HCT116 (cell line): Measurements from ENCODE around the gene AR. TPM values are rescaled to one million over a fixed set of nuclear protein-coding genes. Genes with fewer than 3 reads are reported as not detected.

Source experiments
- ATAC-seq: fragments of 200-7000 bp; cut with Tn5 transposase; 2 replicates; pipeline ENCODE4 v1.9.1; 2020; ENCODE audit warnings: mild to moderate bottlenecking, moderate library complexity
- BruUV-seq: library from RNA; stranded (reverse); fragments of 400-500 nt; replicated peaks from 2 replicates; lab custom pipeline; 2021; lab: Mats Ljungman, UMichigan
- CTCF ChIA-PET: fragments of 300-600 bp; sonication (Branson Sonifier 250); formaldehyde crosslinking; loops from one replicate; lab custom pipeline; 2021; ENCODE audit warnings: antibody characterized with exemption; lab: Charles Lee
- POLR2A ChIA-PET: fragments of 300-600, 350-600 bp; sonication (Branson Sonifier 250); formaldehyde crosslinking; loops from one replicate; lab custom pipeline; 2021; ENCODE audit warnings: antibody characterized with exemption; lab: Charles Lee
- RAD21 ChIA-PET, 2 experiments: fragments of 300-600 bp; sonication (Branson Sonifier 250); formaldehyde crosslinking; loops; one replicate each; lab custom pipeline; 2023; ENCODE audit warnings: low total read pairs in 2 of 2; ENCODE audit not compliant: uncharacterized antibody in 2 of 2, unreplicated experiment in 2 of 2, low non-redundant PET in 1 of 2; lab: Charles Lee
- DNase-seq: peaks from one replicate; pipeline ENCODE4 v3.0.0-alpha.2; 2010; ENCODE audit warnings: low read depth, low spot score
- H2AFZ ChIP-seq: fragments of 200-600 bp; shearing (Covaris generic), sonication (generic); 2 replicates; pipeline ENCODE4 v1.6.1; 2017; ENCODE audit warnings: low read depth, mixed run types, mixed read lengths, antibody characterized with exemption, low read length; ENCODE audit not compliant: poor library complexity, severe bottlenecking
- H3K27ac ChIP-seq: 2 replicates; pipeline ENCODE4 v1.5.1; 2012; ENCODE audit warnings: low read depth, low read length
- H3K27me3 ChIP-seq: fragments of 200-600 bp; sonication (generic); 2 replicates; pipeline ENCODE4 v1.6.1; 2016; ENCODE audit warnings: mixed run types, low read length, mixed read lengths; ENCODE audit not compliant: insufficient read depth
- H3K36me3 ChIP-seq, 2 experiments: fragments of 200-500 bp in 1 of 2; fragments of 200-600 bp in 1 of 2; sonication (Bioruptor generic) in 1 of 2; sonication (generic) in 1 of 2; 2 replicates each; pipeline versions ENCODE4 v1.5.1 to v1.6.1; 2014 to 2016; ENCODE audit warnings: low read length in 2 of 2, inconsistent platforms in 1 of 2, mixed read lengths in 1 of 2, mixed run types in 1 of 2; ENCODE audit not compliant: insufficient read depth in 2 of 2, control insufficient read depth in 1 of 2
- H3K4me1 ChIP-seq, 2 experiments: fragments of 200-600 bp in 1 of 2; sonication (generic) in 1 of 2; 2 replicates each; pipeline versions ENCODE4 v1.5.1 to v1.6.1; 2012 to 2017; ENCODE audit warnings: low read length in 2 of 2, inconsistent platforms in 1 of 2, mild to moderate bottlenecking in 1 of 2, mixed read lengths in 1 of 2, mixed run types in 1 of 2, moderate library complexity in 1 of 2; ENCODE audit not compliant: insufficient read depth in 2 of 2, control insufficient read depth in 1 of 2
- H3K4me2 ChIP-seq: fragments of 200-600 bp; sonication (generic); 2 replicates; pipeline ENCODE4 v1.6.1; 2017; ENCODE audit warnings: mixed run types, low read length, mixed read lengths
- H3K4me3 ChIP-seq, 2 experiments: fragments of 200-600 bp in 1 of 2; sonication (generic) in 1 of 2; replicated peaks in 1 of 2; 2 replicates each; pipeline ENCODE4 v1.5.1; 2011 to 2016; ENCODE audit warnings: low read length in 2 of 2, control low read depth in 1 of 2, low read depth in 1 of 2, mild to moderate bottlenecking in 1 of 2, mixed read lengths in 1 of 2, mixed run types in 1 of 2
- H3K79me2 ChIP-seq: fragments of 200-600 bp; sonication (generic); 2 replicates; pipeline ENCODE4 v1.6.1; 2017; ENCODE audit warnings: mild to moderate bottlenecking, mixed run types, low read length, moderate library complexity, mixed read lengths; ENCODE audit not compliant: insufficient read depth
- H3K9ac ChIP-seq: fragments of 200-600 bp; sonication (generic); 2 replicates; pipeline ENCODE4 v1.6.1; 2016; ENCODE audit warnings: low read length, mixed read lengths
- H3K9me2 ChIP-seq: fragments of 200-600 bp; sonication (generic), shearing (Covaris generic); 2 replicates; pipeline ENCODE4 v1.6.1; 2017; ENCODE audit warnings: mixed run types, mild to moderate bottlenecking, moderate library complexity; ENCODE audit not compliant: insufficient read depth
- H3K9me3 ChIP-seq, 2 experiments: fragments of 200-500 bp in 1 of 2; fragments of 200-600 bp in 1 of 2; sonication (Bioruptor generic) in 1 of 2; sonication (generic) in 1 of 2; 2 replicates each; pipeline ENCODE4 v1.6.1; 2014 to 2017; ENCODE audit warnings: low read length in 2 of 2, mixed read lengths in 2 of 2, inconsistent platforms in 1 of 2, low read depth in 1 of 2, mild to moderate bottlenecking in 1 of 2, mixed run types in 1 of 2, moderate library complexity in 1 of 2; ENCODE audit not compliant: control insufficient read depth in 1 of 2, insufficient read depth in 1 of 2
- H4K20me1 ChIP-seq: fragments of 200-600 bp; sonication (generic), shearing (Covaris generic); 2 replicates; pipeline ENCODE4 v1.6.1; 2017; ENCODE audit warnings: mixed run types, mild to moderate bottlenecking, moderate library complexity; ENCODE audit not compliant: insufficient read depth
- ATF3 ChIP-seq: IDR thresholded peaks from 2 replicates; pipeline ENCODE4 v1.6.1; 2012
- CBX3 ChIP-seq: IDR thresholded peaks from 2 replicates; pipeline ENCODE4 v1.6.1; 2012; ENCODE audit warnings: low read depth
- CTCF ChIP-seq, 3 experiments: fragments of 200-600 bp in 1 of 3; sonication (generic) in 1 of 3; IDR thresholded peaks in 2 of 3; conservative IDR thresholded peaks in 1 of 3; 2 replicates each; pipeline ENCODE4 v1.5.1; 2012 to 2017; ENCODE audit warnings: low read depth in 2 of 3, low read length in 2 of 3, antibody characterized with exemption in 1 of 3, borderline replicate concordance in 1 of 3, control low read depth in 1 of 3, mild to moderate bottlenecking in 1 of 3, mixed read lengths in 1 of 3, mixed run types in 1 of 3, moderate library complexity in 1 of 3; ENCODE audit not compliant: insufficient read depth in 1 of 3
- EGR1 ChIP-seq: IDR thresholded peaks from 2 replicates; pipeline ENCODE4 v1.6.1; 2012; ENCODE audit warnings: low read depth
- ELF1 ChIP-seq: IDR thresholded peaks from 2 replicates; pipeline ENCODE4 v1.6.1; 2012; ENCODE audit warnings: low read depth, borderline replicate concordance
- EZH2 ChIP-seq: fragments of 200-600 bp; sonication (generic); IDR thresholded peaks from 2 replicates; pipeline ENCODE4 v1.6.1; 2017; ENCODE audit warnings: antibody characterized with exemption, mixed run types
- FOSL1 ChIP-seq: IDR thresholded peaks from 2 replicates; pipeline ENCODE4 v1.6.1; 2012; ENCODE audit warnings: low read depth
- JUND ChIP-seq: IDR thresholded peaks from 2 replicates; pipeline ENCODE4 v1.6.1; 2012
- MAX ChIP-seq: IDR thresholded peaks from 2 replicates; pipeline ENCODE4 v1.6.1; 2012
- POLR2A ChIP-seq: IDR thresholded peaks from 2 replicates; pipeline ENCODE4 v1.7.0; 2011; ENCODE audit warnings: borderline replicate concordance; ENCODE audit not compliant: insufficient read depth, insufficient read length; ENCODE audit errors: extremely low read depth
- RAD21 ChIP-seq: IDR thresholded peaks from 2 replicates; pipeline ENCODE4 v1.6.1; 2012; ENCODE audit warnings: low read depth, mild to moderate bottlenecking
- REST ChIP-seq: IDR thresholded peaks from 2 replicates; pipeline ENCODE4 v1.6.1; 2012; ENCODE audit warnings: low read depth
- SIN3A ChIP-seq: IDR thresholded peaks from 2 replicates; pipeline ENCODE4 v1.6.1; 2012; ENCODE audit warnings: low read depth
- TCF7L2 ChIP-seq: IDR thresholded peaks from 2 replicates; pipeline ENCODE4 v1.7.0; 2011; ENCODE audit warnings: borderline replicate concordance, inconsistent platforms; ENCODE audit not compliant: insufficient read depth, insufficient read length; ENCODE audit errors: extremely low read depth
- YY1 ChIP-seq: IDR thresholded peaks from 2 replicates; pipeline ENCODE4 v1.6.1; 2011; ENCODE audit warnings: low read length, low read depth, moderate library complexity, mild to moderate bottlenecking; ENCODE audit not compliant: insufficient replicate concordance; ENCODE audit errors: extremely low read depth
- ZBTB33 ChIP-seq: IDR thresholded peaks from 2 replicates; pipeline ENCODE4 v1.6.1; 2011; ENCODE audit warnings: mild to moderate bottlenecking, low read length, moderate library complexity; ENCODE audit not compliant: insufficient replicate concordance; ENCODE audit errors: extremely low read depth
- ZFX ChIP-seq: fragments of 450-650 bp; IDR thresholded peaks from 2 replicates; pipeline ENCODE4 v1.6.1; 2017
- intact Hi-C: fragments of 100-400 bp; cut with micrococcal nuclease; formaldehyde crosslinking; loops from 2 replicates; pipeline ENCODE4 v1.10.0; 2022
- total RNA-seq: library from RNA; stranded (reverse); gene quantifications from one replicate; pipeline ENCODE4 v1.2.1, GENCODE V29; 2021; ENCODE audit not compliant: unreplicated experiment

Gene AR
- total RNA-seq, 1 experiment from 2014 or later, result 0.02 TPM

- ChIA-PET RAD21 (no interaction called here), POLR2A (no interaction called here), CTCF (no interaction called here)
- intact Hi-C loops, result no loop called here
- no peak for ATAC-seq
- Histone ChIP-seq H3K36me3 (no peaks in the 10 kb centered on the region), H3K9ac (no peak overlapping the region), H3K27me3 (no peaks in the 10 kb centered on the region), H4K20me1 (no peaks in the 10 kb centered on the region), H3K27ac (no peak overlapping the region), H3K9me3 (no peaks in the 10 kb centered on the region), H2AFZ (no peak overlapping the region), H3K79me2 (no peaks in the 10 kb centered on the region), H3K9me2 (no peaks in the 10 kb centered on the region), H3K4me2 (no peak overlapping the region), H3K4me1 (no peaks in the 10 kb centered on the region), H3K4me3 (no peak overlapping the region)
- TF ChIP-seq CBX3 (no peak), EZH2 (no peak), POLR2A (no peak), RAD21 (no peak), ATF3 (no peak), EGR1 (no peak), JUND (no peak), YY1 (no peak), SIN3A (no peak), TCF7L2 (no peak), CTCF (IDR thresholded peaks at IDR 0.05 in 2 of 3, conservative IDR thresholded peaks at IDR 0.05 in 1 of 3; ENCODE audit: borderline replicate concordance in 1 of 3, insufficient read depth in 1 of 3, low read depth in 2 of 3, low read length in 2 of 3) (no peak), ZBTB33 (no peak), FOSL1 (no peak), REST (no peak), MAX (no peak), ZFX (no peak), ELF1 (no peak)
- no TSS peak for BruUV-seq
- DNase-seq, result no peak
These were observed 186.5 kb downstream of the AR start for GRCh38 chrX:67730296-67730695.
